NCI-H1048 (cell line): ENCODE data around the gene DENND11.
"Not testable (repeated sequence)": the region's sequence is repeated elsewhere in the genome, so short reads cannot be mapped to it uniquely, and the experiment has no call there.

Experiments
- DNase-seq: peaks from one replicate; lab custom pipeline; 2025; lab: John Stamatoyannopoulos, UW

The DENND11 gene

DNA sequence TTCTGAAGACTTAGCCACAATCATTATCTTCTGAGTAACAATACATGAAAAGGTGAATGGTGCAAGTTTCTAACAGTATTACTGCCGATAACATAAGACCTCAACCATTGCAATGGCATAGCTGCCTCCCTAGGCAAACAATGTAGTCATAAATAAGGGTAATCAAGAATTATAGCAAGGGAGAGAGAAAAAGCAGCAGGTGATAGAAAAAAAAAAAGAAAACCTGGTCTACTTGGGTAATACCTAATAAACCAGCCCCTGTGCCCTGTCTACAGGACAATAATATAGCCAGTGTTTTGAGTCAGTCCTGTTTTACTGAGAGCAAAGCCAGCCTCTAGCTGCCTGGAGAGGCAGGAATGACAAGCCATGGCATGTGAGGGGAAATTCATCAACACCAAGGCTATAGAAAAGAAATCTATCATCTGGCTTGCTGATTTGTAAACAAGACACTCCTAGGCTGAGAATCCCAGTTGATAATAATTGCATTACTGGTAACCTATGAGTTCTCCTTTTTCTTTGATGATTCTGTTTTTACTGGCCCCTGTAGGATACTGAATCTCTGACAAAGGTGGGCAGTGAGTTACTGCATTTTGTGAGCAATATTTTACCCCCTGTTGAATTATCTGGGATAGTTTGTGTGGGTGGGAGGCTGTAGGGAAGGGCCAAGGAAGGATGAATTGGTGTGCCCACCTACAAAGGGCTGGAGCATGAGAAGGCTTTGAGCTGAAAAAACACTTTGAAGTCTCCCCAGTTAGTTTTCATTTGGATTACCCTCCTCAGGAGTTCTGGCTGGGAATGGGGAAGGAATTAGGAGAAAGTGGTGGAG is 4.5 kb upstream of the DENND11 start:
- no peak for DNase-seq

DNA sequence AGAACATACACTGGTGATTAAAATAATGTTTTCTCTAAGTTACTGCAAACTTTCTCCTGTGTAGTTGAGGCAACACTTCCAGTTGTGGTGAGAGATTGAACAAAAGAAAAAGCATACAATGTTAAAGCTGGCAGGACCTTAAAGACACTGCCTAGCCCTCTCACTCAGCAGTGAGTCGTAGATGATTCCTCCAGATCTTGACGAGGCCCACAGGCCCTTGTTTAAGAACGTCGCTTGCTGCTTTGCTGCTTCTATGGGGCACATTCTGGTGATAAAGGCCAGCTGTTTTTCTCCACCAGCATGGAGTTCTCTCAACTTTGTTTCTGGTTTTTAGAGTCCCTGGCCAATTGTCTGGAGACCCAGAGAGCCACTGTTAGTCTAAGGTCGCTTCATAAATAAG is 2.8 kb upstream of the DENND11 start:
- DNase-seq = no peak

DNA sequence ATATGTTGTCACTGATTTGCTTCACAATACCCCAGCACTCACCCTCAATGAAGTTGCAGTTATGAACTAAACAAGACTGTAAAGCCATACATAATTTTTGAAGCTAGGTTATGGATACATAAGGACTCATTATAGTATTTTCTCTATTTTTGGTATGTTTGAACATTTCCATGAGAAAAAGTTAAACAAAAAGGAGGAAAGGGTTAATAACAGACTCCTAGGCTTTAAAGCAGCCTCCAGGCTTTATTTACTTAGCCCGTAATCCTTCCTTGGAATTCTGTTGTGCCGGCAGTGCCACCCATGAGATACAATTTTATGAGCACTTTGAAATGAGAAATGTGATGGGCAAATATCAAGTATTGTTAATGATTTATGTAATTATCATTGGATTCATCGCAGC is 2.1 kb upstream of the DENND11 start:
- no peak for DNase-seq

DNA sequence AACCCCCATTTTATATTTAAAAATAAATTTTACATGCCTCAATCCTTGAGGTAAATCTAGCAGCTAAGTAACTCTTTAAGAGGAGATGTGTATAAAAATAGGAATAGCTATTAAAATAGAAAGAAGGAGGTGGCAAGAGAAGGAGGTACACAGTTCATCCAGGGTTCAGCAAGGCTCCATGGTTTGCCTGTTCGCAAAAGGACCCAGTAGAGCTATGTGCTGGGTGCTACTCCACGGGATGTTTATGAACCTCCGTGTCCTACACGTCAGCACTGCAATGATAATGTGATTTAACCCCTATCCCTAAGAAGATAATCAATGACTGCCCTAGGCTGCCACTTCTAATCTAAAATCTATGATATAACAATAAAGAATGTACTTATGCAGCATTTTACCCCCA is 926 bp upstream of the DENND11 start:
- no peak for DNase-seq

DNA sequence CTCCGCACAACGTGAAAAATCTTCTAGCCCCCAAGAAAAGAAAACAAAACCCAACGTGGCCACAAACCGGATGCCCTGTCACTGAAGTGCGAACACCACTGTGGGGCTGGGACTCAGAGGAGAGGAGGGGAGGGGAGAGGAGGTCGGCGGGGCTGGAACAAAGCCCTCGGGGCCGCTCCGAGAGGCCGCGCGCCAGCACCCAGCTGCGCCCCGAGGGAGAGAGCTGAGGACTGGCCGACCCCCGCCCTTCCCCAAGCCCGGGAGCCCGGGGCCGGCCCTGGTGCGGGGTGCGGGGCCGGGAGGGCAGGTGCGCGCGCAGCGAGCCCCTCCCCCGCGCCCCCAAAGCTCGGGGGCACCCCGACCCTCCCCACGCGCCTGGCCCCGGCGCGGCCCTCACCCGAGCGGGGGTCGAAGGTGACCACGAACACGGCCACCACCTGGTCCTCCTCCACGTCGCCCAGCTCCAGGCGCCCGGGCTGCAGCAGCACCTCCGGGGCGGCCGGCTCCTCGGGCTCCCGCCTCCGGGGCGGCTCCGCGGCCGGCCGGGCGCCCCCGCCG is 398 bp downstream of the DENND11 start:
- no peak for DNase-seq

DNA sequence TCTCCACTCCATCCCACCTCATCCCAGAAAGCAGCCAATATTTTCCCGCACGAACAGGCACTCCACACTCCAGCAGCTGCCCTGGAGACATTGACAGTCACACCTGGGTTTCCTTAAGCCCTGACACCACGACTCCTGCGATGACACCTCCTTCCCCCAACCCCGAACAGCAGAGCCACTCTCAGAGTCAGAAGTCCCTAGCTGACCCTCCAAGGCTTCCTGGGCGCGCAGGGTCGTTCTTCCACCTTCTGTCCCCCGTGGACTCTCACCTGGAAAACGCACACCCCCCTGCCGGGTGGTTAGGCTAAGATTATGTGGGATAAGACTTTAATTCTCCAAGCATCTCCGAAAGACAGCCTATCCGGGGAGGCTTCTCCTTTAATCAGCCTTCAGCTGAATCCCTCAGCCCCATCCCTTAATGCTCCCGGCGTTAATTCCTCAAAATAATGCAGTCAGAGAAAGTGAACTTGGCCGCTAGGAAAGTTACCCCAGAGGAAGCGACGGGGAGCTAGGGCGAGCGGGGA is 1.1 kb downstream of the DENND11 start:
- DNase-seq = no peak

DNA sequence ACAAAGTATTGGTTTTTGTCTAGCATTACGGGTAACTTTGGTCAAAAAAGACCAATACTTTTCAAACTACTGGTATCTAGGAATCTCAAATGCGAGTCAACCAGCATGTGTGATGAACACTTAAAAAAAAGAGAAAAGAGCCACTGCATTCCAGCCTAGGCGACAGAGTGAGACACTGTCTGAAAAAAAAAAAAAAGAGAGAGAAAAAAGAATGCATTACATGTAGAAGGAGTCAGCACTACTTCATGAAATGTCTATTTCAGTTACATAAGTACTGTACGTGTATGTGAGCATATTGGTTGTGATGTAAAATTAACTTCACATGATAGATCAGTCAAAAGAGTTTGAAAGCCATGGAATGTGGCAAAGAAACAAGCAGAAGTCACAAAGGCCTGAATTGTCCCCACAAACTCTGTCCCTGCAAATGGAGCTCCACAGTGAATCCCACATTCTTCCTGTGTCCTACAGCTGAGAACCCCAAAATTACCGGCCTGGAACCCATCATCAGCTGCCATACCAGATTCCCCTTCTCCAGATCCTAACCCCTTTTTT is 1.6 kb downstream of the DENND11 start:
- DNase-seq = no peak

DNA sequence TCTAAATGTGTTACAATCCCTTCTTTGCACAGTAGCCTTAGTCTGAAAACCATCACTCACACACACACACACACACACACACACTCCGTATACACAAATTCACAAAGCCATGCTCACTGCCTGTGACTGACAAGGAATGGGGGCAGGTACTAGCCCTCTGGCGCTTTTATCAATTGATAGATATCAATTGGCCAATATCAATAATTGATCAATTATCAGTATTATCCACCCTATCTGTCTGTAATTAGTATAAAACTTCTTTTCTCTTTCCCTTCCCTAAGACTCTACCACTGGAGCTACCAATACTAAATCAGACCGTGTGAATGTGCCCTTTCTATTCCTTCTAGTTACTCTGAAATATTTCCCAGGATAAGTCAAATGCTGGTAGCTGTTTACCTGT is 2.1 kb downstream of the DENND11 start:
- no peak for DNase-seq

DNA sequence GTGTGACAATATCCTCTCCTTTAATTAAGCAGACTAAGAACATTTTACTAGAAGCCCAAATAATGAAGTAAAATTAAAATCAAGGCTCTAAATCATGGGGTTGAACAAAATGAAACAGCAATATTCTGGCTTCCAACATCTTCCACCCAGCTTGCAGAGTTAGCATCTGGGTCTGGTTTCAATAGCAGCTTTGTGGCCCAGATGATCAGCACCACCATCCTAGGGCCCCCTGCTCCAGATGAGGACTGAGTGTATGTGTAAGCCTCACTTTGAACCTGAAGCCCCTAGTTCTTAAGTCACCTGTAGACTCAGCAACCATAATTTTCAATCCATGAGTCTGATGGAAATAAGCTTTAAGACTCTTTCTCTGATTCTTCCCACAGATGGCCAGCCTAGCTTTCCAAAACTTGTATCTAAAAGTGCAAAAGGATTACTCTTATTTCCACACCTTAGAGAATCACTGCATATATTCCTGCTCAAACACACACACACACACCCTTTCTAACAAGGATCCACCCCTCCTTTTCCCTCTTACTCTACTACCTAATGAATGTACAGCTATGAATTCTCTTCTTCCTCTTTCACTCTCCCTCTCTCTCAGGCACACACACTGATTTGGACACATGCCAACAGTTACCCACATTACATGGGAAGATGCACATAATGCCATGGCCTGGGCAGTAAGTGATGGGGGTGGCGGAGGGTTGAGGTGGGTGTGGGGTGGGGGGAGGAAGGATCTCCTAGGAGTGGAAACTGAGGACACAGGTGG is 3.5 kb downstream of the DENND11 start:
- no peak for DNase-seq

DNA sequence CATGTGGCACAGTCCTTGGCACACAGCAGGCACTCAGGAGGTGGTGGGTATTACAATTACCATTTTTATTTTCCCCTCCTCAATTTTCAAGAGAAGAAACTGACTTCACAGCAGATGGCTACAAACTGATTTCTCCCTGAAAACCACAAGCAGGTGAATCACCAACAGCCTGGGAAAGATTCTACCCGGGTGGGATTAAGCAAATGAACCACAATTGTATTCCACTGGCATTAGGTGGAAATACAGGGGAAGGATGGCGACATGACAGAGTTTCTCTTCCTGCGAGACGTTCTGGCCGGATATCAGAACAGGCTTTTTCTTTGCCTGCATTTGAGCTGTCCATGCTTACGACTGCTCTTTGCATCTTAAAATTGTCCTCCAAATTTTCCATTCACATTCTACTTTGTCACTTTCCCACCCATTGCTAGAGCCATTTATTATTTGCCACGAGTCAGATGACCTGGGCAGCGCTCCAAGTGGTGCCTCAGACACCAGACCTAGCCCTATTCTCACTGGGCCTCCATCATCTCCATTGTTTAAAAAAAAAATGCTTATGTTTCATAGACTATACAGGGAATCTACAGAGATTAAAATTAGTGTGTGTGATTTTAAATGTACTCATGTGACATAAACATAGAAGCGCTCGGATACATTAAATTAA is 4.6 kb downstream of the DENND11 start:
- DNase-seq = no peak

DNA sequence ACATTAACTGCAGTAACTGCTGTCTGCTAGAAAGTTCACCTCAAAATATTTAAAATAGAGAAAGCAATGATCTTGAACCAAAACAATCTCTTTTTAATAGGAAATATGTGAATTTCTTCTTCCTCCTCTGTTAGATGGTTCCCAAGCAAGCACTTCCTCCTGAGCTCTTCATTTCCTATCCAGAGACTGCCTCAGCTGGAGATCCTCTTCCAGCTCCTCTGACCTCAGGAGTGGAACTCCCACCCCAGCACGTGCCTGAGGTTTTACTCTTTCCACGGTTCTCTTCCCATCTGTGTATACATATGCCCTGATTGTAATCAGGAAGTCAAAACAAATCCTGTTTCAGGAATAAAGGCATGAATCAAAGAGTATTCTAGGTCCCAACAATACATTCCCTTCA is 5.6 kb downstream of the DENND11 start:
- no peak for DNase-seq

DNA sequence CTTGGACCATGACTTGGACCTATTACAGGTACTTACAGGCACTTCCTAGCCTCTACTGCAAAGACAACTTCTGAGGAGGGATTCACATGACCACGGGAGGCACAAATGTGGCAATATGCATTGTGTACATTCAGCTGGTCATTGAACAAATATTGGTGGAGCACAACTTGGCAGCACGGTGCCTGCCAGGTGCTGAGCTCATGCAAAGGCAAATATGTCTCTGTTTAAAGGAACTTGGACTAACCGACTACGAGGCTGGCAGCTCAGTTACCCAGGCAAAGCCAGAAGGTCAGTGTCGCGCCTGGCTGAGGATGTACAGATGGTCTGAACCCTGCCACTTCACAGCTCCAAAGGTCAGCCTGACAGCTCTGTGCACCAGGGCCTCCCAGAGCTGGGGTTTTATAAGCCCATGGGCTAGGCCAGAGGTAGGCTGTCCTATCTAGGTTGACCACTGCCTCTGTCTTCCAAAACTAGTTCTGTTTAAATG is 6.1 kb downstream of the DENND11 start:
- DNase-seq = no peak

DNA sequence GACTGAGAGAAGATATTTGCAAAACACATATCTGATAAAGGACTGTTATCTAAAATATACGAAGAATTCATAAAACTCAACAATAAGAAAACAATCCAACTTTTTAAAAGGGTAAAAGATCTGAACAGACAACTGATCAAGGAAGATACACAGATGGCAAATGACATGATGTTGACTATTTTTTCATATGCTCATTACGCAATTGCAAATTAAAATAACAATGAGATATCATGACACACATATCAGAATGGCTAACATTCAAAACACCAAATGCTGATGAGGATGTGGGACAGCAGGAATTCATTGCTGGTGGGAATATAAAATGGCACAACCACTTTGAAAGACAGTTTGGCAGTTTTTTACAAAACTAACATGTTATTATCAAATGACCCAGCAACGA is 8.9 kb downstream of the DENND11 start:
- DNase-seq = no peak

DNA sequence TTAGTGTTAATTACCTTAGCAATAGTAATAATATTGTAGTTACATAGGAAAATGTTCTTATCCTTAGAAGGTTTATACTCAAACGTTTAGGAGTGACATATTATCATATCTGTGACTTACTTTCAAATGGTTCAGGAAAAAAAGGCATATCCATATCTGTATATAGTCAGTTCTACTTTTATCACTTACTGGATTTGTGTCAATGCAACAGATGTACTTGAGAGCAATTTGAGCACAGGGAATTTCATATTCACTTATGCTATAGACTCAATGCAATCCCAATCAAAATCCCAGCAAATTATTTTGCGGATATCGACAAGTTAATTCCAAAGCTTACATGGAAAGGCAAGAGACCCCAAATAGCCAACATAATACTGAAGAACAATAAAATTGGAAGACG is 10.0 kb downstream of the DENND11 start:
- no peak for DNase-seq

DNA sequence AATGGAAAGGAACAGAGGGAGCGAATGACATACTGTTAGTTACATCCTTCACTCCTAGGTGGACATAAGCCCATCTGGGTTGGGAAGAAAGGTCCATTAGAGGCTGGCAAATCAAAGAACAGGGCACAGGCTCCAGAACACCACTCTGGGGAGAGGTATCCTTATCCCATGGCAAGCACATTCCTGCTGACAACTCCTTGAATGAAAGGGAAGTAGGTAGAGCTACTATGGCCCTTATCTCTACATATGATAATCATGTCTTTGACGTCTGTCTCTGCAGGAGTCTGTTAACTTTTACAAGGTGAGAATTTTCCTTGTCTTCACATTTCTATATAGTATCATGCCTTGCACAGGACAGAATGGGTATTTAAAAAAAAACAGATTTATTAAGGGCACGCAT is 10.4 kb downstream of the DENND11 start:
- DNase-seq = no peak

DNA sequence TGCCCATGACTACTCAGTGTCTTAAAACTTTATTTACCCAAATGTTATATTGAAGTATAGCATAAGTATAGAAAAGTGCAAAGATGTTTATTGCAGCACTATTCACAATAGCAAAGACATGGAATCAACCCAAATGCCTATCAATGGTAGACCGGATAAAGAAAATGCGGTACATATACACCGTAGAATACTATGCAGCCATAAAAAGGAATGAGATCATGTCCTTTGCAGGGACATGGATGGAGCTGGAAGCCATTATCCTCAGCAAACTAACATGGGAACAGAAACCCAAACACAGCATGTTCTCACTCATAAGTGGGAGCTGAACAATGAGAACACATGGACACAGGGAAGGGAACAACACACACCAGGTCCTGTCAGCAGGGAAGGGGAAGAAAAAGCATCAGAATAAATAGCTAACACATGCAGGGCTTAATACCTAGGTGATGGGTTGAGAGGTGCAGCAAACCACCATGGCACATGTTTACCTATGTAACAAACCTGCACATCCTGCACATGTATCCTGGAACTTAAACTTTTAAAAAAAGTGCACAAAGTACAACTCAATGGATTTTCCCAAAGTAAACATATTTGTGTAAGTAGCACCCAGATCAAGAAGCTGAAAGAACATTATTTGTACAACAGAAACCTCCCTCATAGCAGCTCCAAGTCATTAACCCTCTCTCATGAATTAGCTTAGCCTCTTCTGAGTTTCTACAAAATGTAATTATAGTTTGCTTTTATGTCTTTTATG is 12.7 kb downstream of the DENND11 start:
- DNase-seq = not testable (repeated sequence)

DNA sequence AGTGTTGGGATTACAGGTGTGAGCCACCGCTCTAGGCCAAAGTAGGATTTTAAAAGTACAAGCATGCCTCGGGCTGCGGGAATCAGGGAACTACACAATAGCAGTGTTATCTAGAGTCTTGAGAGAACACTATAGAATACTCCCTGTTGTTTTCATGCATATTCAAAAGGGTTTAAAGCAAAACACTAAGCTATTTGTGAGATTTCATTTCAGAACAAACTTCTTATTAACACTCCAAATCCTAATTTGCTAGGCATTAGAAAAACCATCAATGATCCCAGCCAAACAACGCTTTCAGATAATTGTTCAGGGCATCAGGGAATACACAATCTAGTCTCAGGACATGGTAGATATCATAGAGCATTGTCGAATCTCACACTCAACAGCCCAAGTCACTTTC is 13.9 kb downstream of the DENND11 start:
- no peak for DNase-seq

DNA sequence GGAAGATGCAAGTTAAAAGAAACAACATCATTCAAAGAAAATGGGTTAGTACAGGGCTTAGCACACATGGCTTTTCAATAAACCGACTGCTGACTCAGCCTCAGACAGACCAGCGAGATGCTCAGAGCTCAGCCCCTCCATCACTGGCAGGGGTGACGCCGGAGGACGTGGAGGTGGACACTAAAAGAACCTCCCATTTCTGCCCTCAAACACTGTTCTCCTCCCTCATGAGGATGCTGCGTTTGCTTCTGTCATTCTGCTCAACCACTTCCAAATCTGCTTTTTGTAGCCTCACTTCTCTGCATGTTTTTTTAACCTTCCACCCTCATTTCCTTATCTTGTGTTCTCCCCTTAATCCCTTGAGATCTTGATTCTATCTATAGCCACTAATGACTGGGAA is 15.3 kb downstream of the DENND11 start:
- no peak for DNase-seq

DNA sequence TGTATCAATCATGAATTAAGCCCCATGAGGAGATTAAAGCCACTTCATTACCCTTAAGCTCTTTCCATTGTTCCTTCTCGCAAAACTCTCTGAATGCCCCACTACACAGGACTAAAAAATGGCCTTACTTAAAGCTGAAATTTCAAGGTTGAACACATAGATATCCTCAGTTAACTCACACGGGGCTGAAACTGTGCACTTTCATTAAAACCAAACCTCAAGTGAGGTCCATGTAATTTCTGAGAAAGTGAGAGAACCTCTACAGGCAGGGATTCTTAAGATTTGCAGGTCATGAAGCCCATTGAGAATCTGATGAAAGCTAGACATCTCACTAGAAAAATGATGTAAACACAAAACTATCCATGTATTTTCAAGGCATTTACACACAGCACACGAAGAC is 15.9 kb downstream of the DENND11 start:
- no peak for DNase-seq

DNA sequence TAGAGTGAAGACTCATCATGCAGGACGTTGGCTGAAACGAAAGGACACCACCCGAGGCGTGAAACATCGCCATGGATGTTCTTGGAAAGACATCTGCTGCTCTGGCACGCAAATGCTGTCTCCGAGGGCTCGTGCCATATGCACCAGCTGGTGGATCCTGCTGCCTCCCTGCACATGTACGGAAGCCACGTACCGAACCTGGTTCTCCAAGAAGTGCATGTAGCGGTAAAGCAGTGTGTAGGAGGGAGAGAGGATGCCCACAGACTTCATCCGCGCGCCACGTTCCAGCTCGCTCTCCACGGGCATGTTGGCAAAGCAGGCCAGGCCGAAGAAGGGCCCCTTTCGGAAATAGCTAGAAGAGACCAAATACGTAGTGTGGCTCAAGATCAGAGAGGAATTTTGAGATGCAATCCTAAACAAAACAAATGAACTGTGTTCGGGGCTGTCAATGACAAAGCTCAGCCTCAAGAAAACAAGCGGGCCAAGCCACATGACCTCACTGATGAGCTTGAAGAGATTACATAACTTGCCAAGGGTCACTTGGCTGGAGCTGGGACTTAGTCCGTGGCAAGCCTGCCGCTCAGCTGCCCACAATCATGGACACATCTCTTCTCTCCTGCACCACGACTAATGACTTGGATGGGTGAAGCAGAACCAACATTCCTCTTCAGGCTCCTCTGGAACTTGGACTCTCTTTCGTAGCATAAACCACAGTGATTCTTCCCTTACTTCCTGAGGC is 16.5 kb downstream of the DENND11 start:
- no peak for DNase-seq

DNA sequence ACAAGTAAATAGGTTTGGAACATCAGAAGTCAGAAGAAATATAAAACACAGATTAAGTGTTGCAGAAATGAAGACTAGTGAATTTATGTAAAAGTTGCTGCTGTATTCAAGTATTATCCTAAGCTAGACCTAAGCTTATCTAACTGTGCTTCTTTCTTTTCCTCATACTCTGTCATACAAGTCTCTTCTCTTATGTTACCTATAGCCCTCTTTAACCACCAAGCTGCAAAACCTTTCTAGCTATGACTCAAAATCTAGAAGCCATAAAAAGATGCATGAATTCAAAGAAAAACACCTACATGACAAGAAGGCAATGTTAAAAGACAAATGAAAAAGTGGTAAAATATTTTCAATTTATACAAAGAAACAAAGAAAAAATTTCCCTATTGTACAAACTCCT is 23.0 kb downstream of the DENND11 start:
- no peak for DNase-seq
